WTC11 (cell line): ENCODE data around the gene PA2G4. TPM values are rescaled to one million over a fixed set of nuclear protein-coding genes. Genes with fewer than 3 reads are reported as not detected.

Experiments
- ATAC-seq: fragments of 200-7000 bp; cut with Tn5 transposase; 2 replicates; pipeline ENCODE4 v1.10.0; 2021; ENCODE audit warnings: mild to moderate bottlenecking, moderate library complexity
- CTCF ChIA-PET: fragments of 300-600 bp; sonication (Branson Sonifier 250); formaldehyde crosslinking; loops from one replicate; lab custom pipeline; 2021; ENCODE audit warnings: antibody characterized with exemption; lab: Charles Lee
- POLR2A ChIA-PET: fragments of 350-600 bp; sonication (Branson Sonifier 250); formaldehyde crosslinking; loops from one replicate; lab custom pipeline; 2021; ENCODE audit warnings: antibody characterized with exemption; lab: Charles Lee
- DNase-seq: peaks from one replicate; pipeline ENCODE4 v3.0.0; 2021; ENCODE audit warnings: low spot score
- H3K27ac Mint-ChIP-seq: 2 replicates; pipeline ENCODE4 v1.8.0; 2021; ENCODE audit warnings: mixed read lengths
- H3K27me3 Mint-ChIP-seq: 2 replicates; pipeline ENCODE4 v1.8.0; 2021; ENCODE audit warnings: low read depth, mild to moderate bottlenecking, moderate library complexity, mixed read lengths
- H3K36me3 Mint-ChIP-seq: 2 replicates; pipeline ENCODE4 v1.8.0; 2021; ENCODE audit warnings: mixed read lengths
- H3K4me1 Mint-ChIP-seq: 2 replicates; pipeline ENCODE4 v1.8.0; 2022; ENCODE audit warnings: mixed read lengths
- H3K4me3 Mint-ChIP-seq: 2 replicates; pipeline ENCODE4 v1.8.0; 2021; ENCODE audit warnings: mild to moderate bottlenecking, moderate library complexity, mixed read lengths
- H3K9me3 Mint-ChIP-seq: 2 replicates; pipeline ENCODE4 v1.8.0; 2021; ENCODE audit warnings: mixed read lengths
- CBFB ChIP-seq: sonication (generic); formaldehyde crosslinking; IDR thresholded peaks from 2 replicates; pipeline ENCODE4 v1.8.1; 2022; ENCODE audit warnings: mild to moderate bottlenecking, low read depth, missing genetic modification reagents
- CREM ChIP-seq: sonication (generic); formaldehyde crosslinking; IDR thresholded peaks from 2 replicates; pipeline ENCODE4 v1.8.1; 2022; ENCODE audit warnings: mild to moderate bottlenecking, missing genetic modification reagents, moderate library complexity
- GTF2I ChIP-seq: fragments of 250-450 bp; sonication (Bioruptor Pico); conservative IDR thresholded peaks from 2 replicates; pipeline ENCODE4 v1.4.0; 2021; ENCODE audit warnings: mild to moderate bottlenecking
- JUN ChIP-seq: sonication (generic); formaldehyde crosslinking; IDR thresholded peaks from 2 replicates; pipeline ENCODE4 v1.8.0; 2023; ENCODE audit warnings: mild to moderate bottlenecking, missing genetic modification reagents
- MXD4 ChIP-seq: fragments of 250-450 bp; sonication (Bioruptor Pico); IDR thresholded peaks from 2 replicates; pipeline ENCODE4 v1.8.0; 2021; ENCODE audit warnings: mild to moderate bottlenecking, moderate library complexity, borderline replicate concordance
- NFE2L1 ChIP-seq: sonication (generic); formaldehyde crosslinking; IDR thresholded peaks from 2 replicates; pipeline ENCODE4 v1.8.1; 2023; ENCODE audit warnings: missing genetic modification reagents
- SMAD3 ChIP-seq: sonication (generic); formaldehyde crosslinking; IDR thresholded peaks from 2 replicates; pipeline ENCODE4 v1.8.0; 2022; ENCODE audit warnings: missing genetic modification reagents, mild to moderate bottlenecking, borderline replicate concordance
- SP1 ChIP-seq: sonication (generic); formaldehyde crosslinking; conservative IDR thresholded peaks from 2 replicates; pipeline ENCODE4 v1.8.1; 2022; ENCODE audit warnings: missing genetic modification reagents
- TCF7 ChIP-seq: sonication (generic); formaldehyde crosslinking; IDR thresholded peaks from 2 replicates; pipeline ENCODE4 v1.8.0; 2022; ENCODE audit warnings: mild to moderate bottlenecking, low read depth, missing genetic modification reagents, moderate library complexity
- total RNA-seq: library from RNA; stranded (reverse); gene quantifications from 3 replicates; pipeline ENCODE4 v1.2.3, GENCODE V29; 2021
- TF ChIP-seq, protein P1 (sequence below): fragments of 250-450 bp; sonication (Bioruptor Pico); IDR thresholded peaks from 2 replicates; pipeline ENCODE4 v1.8.0; 2021; ENCODE audit warnings: mild to moderate bottlenecking
- TF ChIP-seq, protein P2 (sequence below): sonication (generic); formaldehyde crosslinking; IDR thresholded peaks from 2 replicates; pipeline ENCODE4 v1.8.0; 2023; ENCODE audit warnings: mild to moderate bottlenecking, missing genetic modification reagents
- TF ChIP-seq, protein P3 (sequence below): sonication (generic); formaldehyde crosslinking; IDR thresholded peaks from 2 replicates; pipeline ENCODE4 v1.8.0; 2022; ENCODE audit warnings: mild to moderate bottlenecking, missing genetic modification reagents
- TF ChIP-seq, protein P4 (sequence below): sonication (generic); formaldehyde crosslinking; IDR thresholded peaks from 2 replicates; pipeline ENCODE4 v1.8.1; 2022; ENCODE audit warnings: mild to moderate bottlenecking, missing genetic modification reagents, moderate library complexity, borderline replicate concordance
- TF ChIP-seq, protein P5 (sequence below): fragments of 250-450 bp; sonication (Bioruptor Pico); IDR thresholded peaks from 2 replicates; pipeline ENCODE4 v1.9.0; 2021; ENCODE audit warnings: mild to moderate bottlenecking
- TF ChIP-seq, protein P6 (sequence below): sonication (generic); formaldehyde crosslinking; IDR thresholded peaks from 2 replicates; pipeline ENCODE4 v1.8.1; 2023; ENCODE audit warnings: mild to moderate bottlenecking, missing genetic modification reagents

PA2G4 gene
- total RNA-seq, 1 experiment from 2014 or later, result 249 TPM

DNA sequence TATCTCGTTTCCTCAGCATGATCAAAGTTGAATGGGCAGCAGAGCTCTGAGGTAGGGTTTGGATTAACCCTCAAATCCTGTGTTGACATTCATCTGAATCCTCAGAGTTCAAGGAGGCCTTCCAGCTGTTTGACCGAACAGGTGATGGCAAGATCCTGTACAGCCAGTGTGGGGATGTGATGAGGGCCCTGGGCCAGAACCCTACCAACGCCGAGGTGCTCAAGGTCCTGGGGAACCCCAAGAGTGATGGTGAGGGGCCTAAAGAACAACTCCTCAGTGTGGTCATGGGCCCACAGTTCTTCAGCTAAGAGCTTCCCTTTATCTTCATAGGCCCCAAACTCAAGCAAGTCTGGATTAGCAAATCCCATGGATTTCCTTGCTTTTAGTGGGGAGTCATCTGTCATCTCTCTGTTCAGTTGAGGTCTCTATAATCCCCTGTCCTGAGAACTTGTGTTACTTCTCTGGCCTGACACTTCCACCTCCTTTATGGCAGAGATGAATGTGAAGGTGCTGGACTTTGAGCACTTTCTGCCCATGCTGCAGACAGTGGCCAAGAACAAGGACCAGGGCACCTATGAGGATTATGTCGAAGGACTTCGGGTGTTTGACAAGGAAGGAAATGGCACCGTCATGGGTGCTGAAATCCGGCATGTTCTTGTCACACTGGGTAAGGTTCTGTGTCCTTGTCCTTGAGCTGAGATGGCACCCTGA lies 55.3 kb downstream of the PA2G4 start:
- CTCF ChIA-PET, result interaction anchor here (0.8 to 2.2 kb wide), 8 partner anchors 28 to 107 kb away, joined by 3 to 11 read pairs (median 4); partner anchors contain the start of genes RNF41, SMARCC2 and ZC3H10
- Mint-ChIP-seq H3K4me3 (peak overlapping the region; percentile 96), H3K27ac (peak overlapping the region; percentile 93), H3K9me3 (no peaks in the 10 kb centered on the region), H3K36me3 (peaks cover 62% of the 10 kb centered on the region), H3K27me3 (no peaks in the 10 kb centered on the region), H3K4me1 (peaks cover 49% of the 10 kb centered on the region)
- no peak for DNase-seq
- POLR2A ChIA-PET, result interaction anchor here (1.0 to 7.2 kb wide), 8 partner anchors 17 to 201 kb away, joined by 3 to 104 read pairs (median 11); partner anchors contain the start of genes ESYT1, PA2G4, RNF41 and SMARCC2
- no peak for TF ChIP-seq CREM (CRISPR knock-in tag)
- TF ChIP-seq, protein P1, sequence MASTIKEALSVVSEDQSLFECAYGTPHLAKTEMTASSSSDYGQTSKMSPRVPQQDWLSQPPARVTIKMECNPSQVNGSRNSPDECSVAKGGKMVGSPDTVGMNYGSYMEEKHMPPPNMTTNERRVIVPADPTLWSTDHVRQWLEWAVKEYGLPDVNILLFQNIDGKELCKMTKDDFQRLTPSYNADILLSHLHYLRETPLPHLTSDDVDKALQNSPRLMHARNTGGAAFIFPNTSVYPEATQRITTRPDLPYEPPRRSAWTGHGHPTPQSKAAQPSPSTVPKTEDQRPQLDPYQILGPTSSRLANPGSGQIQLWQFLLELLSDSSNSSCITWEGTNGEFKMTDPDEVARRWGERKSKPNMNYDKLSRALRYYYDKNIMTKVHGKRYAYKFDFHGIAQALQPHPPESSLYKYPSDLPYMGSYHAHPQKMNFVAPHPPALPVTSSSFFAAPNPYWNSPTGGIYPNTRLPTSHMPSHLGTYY, result 0 out of 2 replicates have a peak, but pooled peaks have one; percentile 26
- no peak for ATAC-seq

DNA sequence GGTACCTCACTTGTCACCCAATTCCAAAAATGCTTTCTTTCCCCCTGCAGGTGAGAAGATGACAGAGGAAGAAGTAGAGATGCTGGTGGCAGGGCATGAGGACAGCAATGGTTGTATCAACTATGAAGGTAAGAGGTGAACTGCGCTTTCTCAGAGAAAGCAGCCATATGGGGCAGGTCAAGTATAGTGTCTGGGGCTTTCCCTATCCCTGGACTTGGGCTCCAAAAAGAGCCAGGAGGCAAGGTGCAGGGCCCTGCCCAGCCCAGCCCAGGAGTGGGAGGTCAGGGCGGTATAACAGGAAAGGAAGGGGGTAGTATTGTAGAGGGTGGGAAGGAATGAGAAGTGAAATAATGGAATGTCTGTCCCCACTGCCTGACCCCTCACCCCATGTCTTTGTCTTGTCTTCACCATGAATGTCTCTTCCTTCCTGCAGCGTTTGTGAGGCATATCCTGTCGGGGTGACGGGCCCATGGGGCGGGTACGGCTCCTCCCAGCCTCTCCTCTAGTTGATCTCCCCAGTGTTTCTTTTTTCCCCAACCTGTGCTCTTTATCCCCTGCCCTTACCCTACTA lies 55.9 kb downstream of the PA2G4 start:
- peak overlapping the region; percentile 92 for H3K27ac Mint-ChIP-seq
- TF ChIP-seq CBFB (no peak), MXD4 (CRISPR knock-in tag) (no peak), JUN (no peak), NFE2L1 (CRISPR knock-in tag) (0 out of 2 replicates have a peak, but pooled peaks have one; percentile 42), SMAD3 (0 out of 2 replicates have a peak, but pooled peaks have one; percentile 15)
- TF ChIP-seq, protein P2, sequence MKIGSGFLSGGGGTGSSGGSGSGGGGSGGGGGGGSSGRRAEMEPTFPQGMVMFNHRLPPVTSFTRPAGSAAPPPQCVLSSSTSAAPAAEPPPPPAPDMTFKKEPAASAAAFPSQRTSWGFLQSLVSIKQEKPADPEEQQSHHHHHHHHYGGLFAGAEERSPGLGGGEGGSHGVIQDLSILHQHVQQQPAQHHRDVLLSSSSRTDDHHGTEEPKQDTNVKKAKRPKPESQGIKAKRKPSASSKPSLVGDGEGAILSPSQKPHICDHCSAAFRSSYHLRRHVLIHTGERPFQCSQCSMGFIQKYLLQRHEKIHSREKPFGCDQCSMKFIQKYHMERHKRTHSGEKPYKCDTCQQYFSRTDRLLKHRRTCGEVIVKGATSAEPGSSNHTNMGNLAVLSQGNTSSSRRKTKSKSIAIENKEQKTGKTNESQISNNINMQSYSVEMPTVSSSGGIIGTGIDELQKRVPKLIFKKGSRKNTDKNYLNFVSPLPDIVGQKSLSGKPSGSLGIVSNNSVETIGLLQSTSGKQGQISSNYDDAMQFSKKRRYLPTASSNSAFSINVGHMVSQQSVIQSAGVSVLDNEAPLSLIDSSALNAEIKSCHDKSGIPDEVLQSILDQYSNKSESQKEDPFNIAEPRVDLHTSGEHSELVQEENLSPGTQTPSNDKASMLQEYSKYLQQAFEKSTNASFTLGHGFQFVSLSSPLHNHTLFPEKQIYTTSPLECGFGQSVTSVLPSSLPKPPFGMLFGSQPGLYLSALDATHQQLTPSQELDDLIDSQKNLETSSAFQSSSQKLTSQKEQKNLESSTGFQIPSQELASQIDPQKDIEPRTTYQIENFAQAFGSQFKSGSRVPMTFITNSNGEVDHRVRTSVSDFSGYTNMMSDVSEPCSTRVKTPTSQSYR (CRISPR knock-in tag), result no peak
- TF ChIP-seq, protein P3, sequence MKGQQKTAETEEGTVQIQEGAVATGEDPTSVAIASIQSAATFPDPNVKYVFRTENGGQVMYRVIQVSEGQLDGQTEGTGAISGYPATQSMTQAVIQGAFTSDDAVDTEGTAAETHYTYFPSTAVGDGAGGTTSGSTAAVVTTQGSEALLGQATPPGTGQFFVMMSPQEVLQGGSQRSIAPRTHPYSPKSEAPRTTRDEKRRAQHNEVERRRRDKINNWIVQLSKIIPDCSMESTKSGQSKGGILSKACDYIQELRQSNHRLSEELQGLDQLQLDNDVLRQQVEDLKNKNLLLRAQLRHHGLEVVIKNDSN (CRISPR knock-in tag), result 0 out of 2 replicates have a peak, but pooled peaks have one; percentile 11
- TF ChIP-seq, all 79 proteins: peak for 3
- Mint-ChIP-seq H3K9me3 (no peaks in the 10 kb centered on the region), H3K36me3 (peaks cover 63% of the 10 kb centered on the region), H3K4me3 (peak overlapping the region; percentile 96), H3K27me3 (no peaks in the 10 kb centered on the region), H3K4me1 (peaks cover 49% of the 10 kb centered on the region)
- ChIA-PET CTCF (interaction anchor here (1.2 to 3.4 kb wide), 6 partner anchors 9 to 47 kb away, joined by 3 to 20 read pairs (median 6); partner anchors contain the start of genes MYL6B, SMARCC2 and ZC3H10), POLR2A (interaction anchor here (1.0 to 7.2 kb wide), 7 partner anchors 9 to 79 kb away, joined by 3 to 104 read pairs (median 25); partner anchors contain the start of genes ESYT1, MYL6B, RNF41 and SMARCC2)
- DNase-seq, result no peak
- peak; percentile 0; the same call in 1 of the 2 replicates for ATAC-seq

DNA sequence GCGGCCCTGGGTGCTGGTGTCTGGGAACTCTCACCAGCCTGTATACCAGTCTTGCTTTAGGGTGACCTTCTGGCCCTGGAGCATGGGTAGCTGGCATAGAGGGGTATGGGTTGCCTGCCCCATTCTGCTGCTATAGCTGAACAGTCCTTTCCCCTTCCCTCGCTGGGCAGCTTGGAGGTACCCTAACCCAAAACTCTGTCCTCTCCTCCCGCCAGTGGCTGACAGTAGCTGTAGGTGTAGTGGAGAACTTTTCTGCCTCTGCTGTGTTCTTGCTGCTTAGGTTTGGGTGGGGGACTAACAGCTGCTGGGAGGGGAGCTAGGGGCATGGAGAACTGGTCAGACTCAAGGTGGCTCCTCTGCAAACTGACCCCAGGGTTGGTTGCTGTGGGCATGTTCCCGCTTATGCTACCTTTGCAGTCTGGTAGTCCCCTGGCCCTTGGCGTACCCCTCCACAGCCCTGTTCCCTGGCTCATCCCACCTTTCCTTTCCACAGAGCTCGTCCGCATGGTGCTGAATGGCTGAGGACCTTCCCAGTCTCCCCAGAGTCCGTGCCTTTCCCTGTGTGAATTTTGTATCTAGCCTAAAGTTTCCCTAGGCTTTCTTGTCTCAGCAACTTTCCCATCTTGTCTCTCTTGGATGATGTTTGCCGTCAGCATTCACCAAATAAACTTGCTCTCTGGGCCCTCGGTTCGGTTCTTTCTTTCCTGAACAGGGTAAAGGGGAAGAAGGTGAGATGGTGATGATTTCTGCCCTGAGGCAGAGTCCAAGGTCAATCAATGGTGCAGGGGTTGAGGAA lies 56.7 kb downstream of the PA2G4 start:
- Mint-ChIP-seq H3K9me3 (no peaks in the 10 kb centered on the region), H3K27ac (peak overlapping the region; percentile 95), H3K36me3 (peaks cover 63% of the 10 kb centered on the region), H3K27me3 (no peaks in the 10 kb centered on the region), H3K4me1 (peaks cover 49% of the 10 kb centered on the region), H3K4me3 (peak overlapping the region; percentile 96)
- ATAC-seq (no peak), DNase-seq (no peak)
- TF ChIP-seq, protein P4, sequence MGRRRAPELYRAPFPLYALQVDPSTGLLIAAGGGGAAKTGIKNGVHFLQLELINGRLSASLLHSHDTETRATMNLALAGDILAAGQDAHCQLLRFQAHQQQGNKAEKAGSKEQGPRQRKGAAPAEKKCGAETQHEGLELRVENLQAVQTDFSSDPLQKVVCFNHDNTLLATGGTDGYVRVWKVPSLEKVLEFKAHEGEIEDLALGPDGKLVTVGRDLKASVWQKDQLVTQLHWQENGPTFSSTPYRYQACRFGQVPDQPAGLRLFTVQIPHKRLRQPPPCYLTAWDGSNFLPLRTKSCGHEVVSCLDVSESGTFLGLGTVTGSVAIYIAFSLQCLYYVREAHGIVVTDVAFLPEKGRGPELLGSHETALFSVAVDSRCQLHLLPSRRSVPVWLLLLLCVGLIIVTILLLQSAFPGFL (CRISPR knock-in tag), result no peak
- TF ChIP-seq, protein P5, sequence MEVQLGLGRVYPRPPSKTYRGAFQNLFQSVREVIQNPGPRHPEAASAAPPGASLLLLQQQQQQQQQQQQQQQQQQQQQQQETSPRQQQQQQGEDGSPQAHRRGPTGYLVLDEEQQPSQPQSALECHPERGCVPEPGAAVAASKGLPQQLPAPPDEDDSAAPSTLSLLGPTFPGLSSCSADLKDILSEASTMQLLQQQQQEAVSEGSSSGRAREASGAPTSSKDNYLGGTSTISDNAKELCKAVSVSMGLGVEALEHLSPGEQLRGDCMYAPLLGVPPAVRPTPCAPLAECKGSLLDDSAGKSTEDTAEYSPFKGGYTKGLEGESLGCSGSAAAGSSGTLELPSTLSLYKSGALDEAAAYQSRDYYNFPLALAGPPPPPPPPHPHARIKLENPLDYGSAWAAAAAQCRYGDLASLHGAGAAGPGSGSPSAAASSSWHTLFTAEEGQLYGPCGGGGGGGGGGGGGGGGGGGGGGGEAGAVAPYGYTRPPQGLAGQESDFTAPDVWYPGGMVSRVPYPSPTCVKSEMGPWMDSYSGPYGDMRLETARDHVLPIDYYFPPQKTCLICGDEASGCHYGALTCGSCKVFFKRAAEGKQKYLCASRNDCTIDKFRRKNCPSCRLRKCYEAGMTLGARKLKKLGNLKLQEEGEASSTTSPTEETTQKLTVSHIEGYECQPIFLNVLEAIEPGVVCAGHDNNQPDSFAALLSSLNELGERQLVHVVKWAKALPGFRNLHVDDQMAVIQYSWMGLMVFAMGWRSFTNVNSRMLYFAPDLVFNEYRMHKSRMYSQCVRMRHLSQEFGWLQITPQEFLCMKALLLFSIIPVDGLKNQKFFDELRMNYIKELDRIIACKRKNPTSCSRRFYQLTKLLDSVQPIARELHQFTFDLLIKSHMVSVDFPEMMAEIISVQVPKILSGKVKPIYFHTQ, result no peak
- TF ChIP-seq, protein P6, sequence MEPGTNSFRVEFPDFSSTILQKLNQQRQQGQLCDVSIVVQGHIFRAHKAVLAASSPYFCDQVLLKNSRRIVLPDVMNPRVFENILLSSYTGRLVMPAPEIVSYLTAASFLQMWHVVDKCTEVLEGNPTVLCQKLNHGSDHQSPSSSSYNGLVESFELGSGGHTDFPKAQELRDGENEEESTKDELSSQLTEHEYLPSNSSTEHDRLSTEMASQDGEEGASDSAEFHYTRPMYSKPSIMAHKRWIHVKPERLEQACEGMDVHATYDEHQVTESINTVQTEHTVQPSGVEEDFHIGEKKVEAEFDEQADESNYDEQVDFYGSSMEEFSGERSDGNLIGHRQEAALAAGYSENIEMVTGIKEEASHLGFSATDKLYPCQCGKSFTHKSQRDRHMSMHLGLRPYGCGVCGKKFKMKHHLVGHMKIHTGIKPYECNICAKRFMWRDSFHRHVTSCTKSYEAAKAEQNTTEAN (CRISPR knock-in tag), result no peak
- no peak for TF ChIP-seq SP1 (CRISPR knock-in tag)
- TF ChIP-seq TCF7, result no peak
- TF ChIP-seq GTF2I (CRISPR knock-in tag), result no peak
- TF ChIP-seq, protein P1, result 0 out of 2 replicates have a peak, but pooled peaks have one; percentile 50
- CTCF ChIA-PET, result interaction anchor here (1.2 to 3.4 kb wide), 4 partner anchors 9 to 42 kb away, joined by 3 to 20 read pairs (median 10); partner anchors contain the start of genes MYL6B, SMARCC2 and ZC3H10
- POLR2A ChIA-PET, result interaction anchor here (0.6 to 7.2 kb wide), 9 partner anchors 9 to 199 kb away, joined by 3 to 104 read pairs (median 15); partner anchors contain the start of genes ESYT1, MYL6B, PA2G4 and RNF41
